ENCODE data around the gene ACTR3.

ACTR3 gene

DNA sequence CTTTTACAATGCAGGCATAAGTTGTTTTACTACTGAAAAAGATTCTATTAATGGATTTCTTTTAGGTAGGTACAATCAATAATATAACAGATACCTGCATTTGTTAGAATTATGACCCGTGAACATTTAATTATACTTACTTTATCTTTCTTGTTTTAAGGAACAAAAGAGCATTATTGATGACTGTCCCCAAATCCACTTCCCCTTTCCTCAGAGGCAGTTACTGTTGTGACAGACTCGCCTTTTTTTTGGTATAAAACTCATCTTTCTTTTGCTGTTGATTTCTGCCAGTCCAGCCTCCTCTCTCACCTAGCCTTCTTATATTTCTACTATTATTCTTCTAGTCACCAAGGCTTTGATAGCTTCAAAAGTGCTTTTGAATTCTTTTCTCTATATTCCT is 12.1 kb downstream of the ACTR3 start:
- H4K20me1 ChIP-seq (ENCODE audit: low read depth, low read length) = peaks cover 90% of the 10 kb centered on the region
- H3K27me3 ChIP-seq (ENCODE audit: low read length) = no peaks in the 10 kb centered on the region
- peak overlapping the region; percentile 42; the same call in 1 of the 2 replicates for H3K27ac ChIP-seq (ENCODE audit: low read depth, low read length)
- H3K9me3 ChIP-seq (ENCODE audit: insufficient read depth, low read length) = no peaks in the 10 kb centered on the region
- H3K79me2 ChIP-seq (ENCODE audit: insufficient read depth, low read length) = peaks cover 100% of the 10 kb centered on the region
- no peak overlapping the region for H2AFZ ChIP-seq (ENCODE audit: low read depth, low read length, severe bottlenecking)
- TF ChIP-seq, protein P1, sequence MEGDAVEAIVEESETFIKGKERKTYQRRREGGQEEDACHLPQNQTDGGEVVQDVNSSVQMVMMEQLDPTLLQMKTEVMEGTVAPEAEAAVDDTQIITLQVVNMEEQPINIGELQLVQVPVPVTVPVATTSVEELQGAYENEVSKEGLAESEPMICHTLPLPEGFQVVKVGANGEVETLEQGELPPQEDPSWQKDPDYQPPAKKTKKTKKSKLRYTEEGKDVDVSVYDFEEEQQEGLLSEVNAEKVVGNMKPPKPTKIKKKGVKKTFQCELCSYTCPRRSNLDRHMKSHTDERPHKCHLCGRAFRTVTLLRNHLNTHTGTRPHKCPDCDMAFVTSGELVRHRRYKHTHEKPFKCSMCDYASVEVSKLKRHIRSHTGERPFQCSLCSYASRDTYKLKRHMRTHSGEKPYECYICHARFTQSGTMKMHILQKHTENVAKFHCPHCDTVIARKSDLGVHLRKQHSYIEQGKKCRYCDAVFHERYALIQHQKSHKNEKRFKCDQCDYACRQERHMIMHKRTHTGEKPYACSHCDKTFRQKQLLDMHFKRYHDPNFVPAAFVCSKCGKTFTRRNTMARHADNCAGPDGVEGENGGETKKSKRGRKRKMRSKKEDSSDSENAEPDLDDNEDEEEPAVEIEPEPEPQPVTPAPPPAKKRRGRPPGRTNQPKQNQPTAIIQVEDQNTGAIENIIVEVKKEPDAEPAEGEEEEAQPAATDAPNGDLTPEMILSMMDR (IDR thresholded peaks at IDR 0.05; ENCODE audit: insufficient read depth, low read length, poor library complexity, severe bottlenecking) = no peak
- TF ChIP-seq EZH2phosphoT487 (conservative IDR thresholded peaks at IDR 0.05; ENCODE audit: low read length) = no peak
- H3K9me2 ChIP-seq (replicated peaks; ENCODE audit: insufficient read depth, low read length) = no peaks in the 10 kb centered on the region
- peaks cover 30% of the 10 kb centered on the region for H3K36me3 ChIP-seq (ENCODE audit: low read length)
- peak overlapping the region; percentile 36 for H3K4me2 ChIP-seq (ENCODE audit: low read depth, low read length, poor library complexity, severe bottlenecking)
- H3F3A ChIP-seq (ENCODE audit: insufficient read depth) = peaks cover 39% of the 10 kb centered on the region
- H3K9ac ChIP-seq (ENCODE audit: low read length) = no peak overlapping the region
- no peak overlapping the region for H3K4me3 ChIP-seq (ENCODE audit: insufficient read depth, low read length, poor library complexity, severe bottlenecking)

DNA sequence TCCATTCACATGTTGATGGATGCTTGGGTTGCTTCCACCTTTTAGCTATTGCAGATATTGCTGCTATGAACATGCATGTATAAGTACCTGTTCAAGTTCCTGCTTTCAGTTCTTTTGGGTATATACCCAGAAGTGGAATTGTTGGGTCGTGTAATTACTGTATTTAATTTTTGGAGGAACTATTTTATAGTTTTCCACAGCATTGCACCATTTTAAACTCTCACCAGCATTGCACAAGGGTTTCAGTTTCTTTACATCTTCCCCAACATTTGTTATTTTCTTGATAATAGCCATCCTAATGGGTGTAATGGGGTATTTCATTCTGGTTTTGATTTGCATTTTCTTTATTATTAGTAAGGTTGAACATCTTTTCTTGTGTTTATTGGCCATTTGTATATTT is 16.0 kb downstream of the ACTR3 start:
- TF ChIP-seq, protein P1 (IDR thresholded peaks at IDR 0.05; ENCODE audit: insufficient read depth, low read length, poor library complexity, severe bottlenecking) = no peak
- TF ChIP-seq EZH2phosphoT487 (conservative IDR thresholded peaks at IDR 0.05; ENCODE audit: low read length) = no peak
- Histone ChIP-seq H3K9ac (ENCODE audit: low read length) (no peak overlapping the region), H3K9me3 (ENCODE audit: insufficient read depth, low read length) (no peaks in the 10 kb centered on the region), H3K79me2 (ENCODE audit: insufficient read depth, low read length) (peaks cover 100% of the 10 kb centered on the region), H3K27me3 (ENCODE audit: low read length) (no peaks in the 10 kb centered on the region), H4K20me1 (ENCODE audit: low read depth, low read length) (peaks cover 83% of the 10 kb centered on the region), H3K4me2 (ENCODE audit: low read depth, low read length, poor library complexity, severe bottlenecking) (no peak overlapping the region), H3K27ac (ENCODE audit: low read depth, low read length) (no peak overlapping the region), H3F3A (ENCODE audit: insufficient read depth) (peaks cover 29% of the 10 kb centered on the region), H3K4me3 (ENCODE audit: insufficient read depth, low read length, poor library complexity, severe bottlenecking) (no peak overlapping the region), H3K36me3 (ENCODE audit: low read length) (peaks cover 22% of the 10 kb centered on the region; the same call in 1 of the 2 replicates), H3K9me2 (replicated peaks; ENCODE audit: insufficient read depth, low read length) (no peaks in the 10 kb centered on the region), H2AFZ (ENCODE audit: low read depth, low read length, severe bottlenecking) (no peak overlapping the region)

GRCh38 chr2:113906647-113907046 is 16.8 kb downstream of the ACTR3 start:
- H3K27ac ChIP-seq (ENCODE audit: low read depth, low read length) = no peak overlapping the region
- H3K79me2 ChIP-seq (ENCODE audit: insufficient read depth, low read length) = peaks cover 100% of the 10 kb centered on the region
- H3K9ac ChIP-seq (ENCODE audit: low read length) = no peak overlapping the region
- H3K9me2 ChIP-seq (replicated peaks; ENCODE audit: insufficient read depth, low read length) = no peaks in the 10 kb centered on the region
- H3K36me3 ChIP-seq (ENCODE audit: low read length) = peaks cover 21% of the 10 kb centered on the region; the same call in 1 of the 2 replicates
- no peaks in the 10 kb centered on the region for H3K9me3 ChIP-seq (ENCODE audit: insufficient read depth, low read length)
- peaks cover 79% of the 10 kb centered on the region for H4K20me1 ChIP-seq (ENCODE audit: low read depth, low read length)
- H2AFZ ChIP-seq (ENCODE audit: low read depth, low read length, severe bottlenecking) = no peak overlapping the region
- H3K4me3 ChIP-seq (ENCODE audit: insufficient read depth, low read length, poor library complexity, severe bottlenecking) = no peak overlapping the region
- TF ChIP-seq, protein P1 (IDR thresholded peaks at IDR 0.05; ENCODE audit: insufficient read depth, low read length, poor library complexity, severe bottlenecking) = no peak
- TF ChIP-seq EZH2phosphoT487 (conservative IDR thresholded peaks at IDR 0.05; ENCODE audit: low read length) = no peak
- no peaks in the 10 kb centered on the region for H3K27me3 ChIP-seq (ENCODE audit: low read length)
- H3F3A ChIP-seq (ENCODE audit: insufficient read depth) = peaks cover 26% of the 10 kb centered on the region
- H3K4me2 ChIP-seq (ENCODE audit: low read depth, low read length, poor library complexity, severe bottlenecking) = no peak overlapping the region
